Activated CD8-positive, alpha-beta memory T cell treated with anti-CD3 and anti-CD28 coated beads for 4 hours (primary cell): ENCODE results near the gene NPAS1.
"Not testable (repeated sequence)": the region's sequence is repeated elsewhere in the genome, so short reads cannot be mapped to it uniquely, and the experiment has no call there.

Experiments
- DNase-seq, 2 donors: peaks; one replicate each; pipeline ENCODE4 v3.0.0-alpha.2; 2020; ENCODE audit warnings: low read depth in 2 of 2

NPAS1 gene

GRCh38 chr19:46990991-46991676, 28.5 kb upstream of the NPAS1 start:
- DNase-seq: peak; percentile 26 to 43

DNA sequence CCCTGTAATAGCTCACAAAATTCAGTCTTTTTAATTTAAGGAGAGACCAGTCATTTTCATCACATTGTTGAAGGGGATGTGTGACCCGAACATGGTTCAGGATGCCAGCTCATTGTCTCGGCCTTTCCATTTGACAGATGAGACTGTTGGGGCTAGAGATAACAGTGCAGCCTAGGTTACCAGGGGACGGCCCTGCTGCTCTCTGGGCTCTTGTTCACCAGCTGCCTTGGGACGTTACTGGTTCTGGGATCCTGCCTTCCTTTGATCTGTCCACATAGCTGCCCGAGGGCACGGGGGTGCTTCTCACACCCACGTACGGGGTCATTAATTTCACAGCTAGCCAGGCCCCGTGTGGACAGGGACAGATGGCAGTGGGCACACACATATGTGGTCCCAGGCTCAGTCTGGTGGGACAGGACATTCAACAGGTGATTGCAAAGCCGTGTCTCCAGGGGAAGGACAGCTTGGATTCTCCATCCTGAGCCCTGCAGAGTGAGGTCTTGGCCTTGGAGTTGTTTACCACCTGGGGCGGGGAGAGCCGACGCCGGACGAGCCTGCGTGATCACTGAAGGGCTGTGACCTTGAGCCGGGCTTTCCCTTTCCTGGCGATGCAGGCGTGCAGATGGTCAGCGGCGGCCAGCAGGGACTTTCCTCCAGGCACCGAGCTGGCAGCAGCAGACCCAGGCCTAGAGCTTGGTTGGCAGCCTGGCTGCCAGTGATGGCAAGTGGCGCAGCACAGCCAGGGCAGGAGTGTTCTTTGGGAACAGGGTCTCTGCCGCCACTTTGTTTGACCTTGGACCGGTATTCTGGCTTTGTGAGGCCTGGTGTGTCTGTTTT, 26.7 kb upstream of the NPAS1 start:
- DNase-seq: no peak

- no peak for DNase-seq
Observed at GRCh38 chr19:46993622-46994021, 26.0 kb upstream of the NPAS1 start.

- no peak for DNase-seq
Observed at GRCh38 chr19:46994141-46994686, 25.4 kb upstream of the NPAS1 start.

DNA sequence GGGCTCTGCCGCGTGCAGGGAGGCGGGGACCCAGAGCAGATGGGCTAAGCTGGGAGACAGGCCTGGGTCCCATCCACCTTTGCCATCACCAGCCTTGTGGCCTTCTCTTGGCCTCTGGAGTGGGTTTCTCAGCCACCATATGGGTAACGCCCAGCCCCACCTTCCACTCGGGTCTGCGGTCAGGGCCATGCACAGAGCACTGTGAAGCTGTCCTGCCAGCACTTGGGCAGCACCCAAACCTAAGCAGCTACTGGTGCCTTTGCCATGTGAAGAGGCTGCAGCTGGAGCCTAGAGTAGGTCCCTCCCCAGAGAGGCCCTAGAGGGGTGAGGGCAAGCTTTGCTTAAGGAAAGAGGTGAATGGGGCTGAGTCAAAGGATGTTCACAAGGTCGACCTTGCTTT, 24.1 kb upstream of the NPAS1 start:
- no peak for DNase-seq

DNA sequence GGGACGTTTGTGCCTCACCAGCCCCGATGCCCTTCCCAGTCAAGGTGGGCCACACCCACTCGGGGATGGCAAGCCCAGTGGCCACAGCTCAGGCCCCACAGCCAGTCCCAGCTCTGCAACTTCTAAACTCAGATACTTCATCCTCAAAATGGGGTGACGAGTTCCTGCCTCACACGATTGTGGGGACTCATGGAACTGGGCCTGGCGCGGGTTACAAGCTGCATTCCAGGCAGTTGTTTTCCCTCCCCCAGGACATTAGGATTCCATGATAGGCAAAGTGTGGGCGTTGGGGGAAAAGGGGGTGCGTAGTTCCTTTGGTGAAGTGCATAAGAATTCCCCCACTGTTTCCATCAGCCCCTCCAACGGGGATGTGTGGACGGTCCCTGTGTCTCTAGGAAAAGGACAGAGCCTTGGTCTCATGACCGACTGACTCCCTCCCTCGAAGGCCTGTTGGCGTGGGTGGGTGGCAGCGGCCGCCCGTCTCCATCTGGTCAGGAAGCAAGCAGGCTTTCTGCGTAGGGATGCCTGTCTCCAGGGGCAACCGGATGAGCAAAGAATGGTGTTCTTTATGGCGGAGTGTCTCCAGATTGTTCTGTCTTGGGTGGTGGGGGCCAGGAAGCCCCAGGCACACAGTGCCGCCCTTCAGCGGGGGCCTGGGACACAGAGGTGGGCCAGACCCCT, 21.1 kb upstream of the NPAS1 start:
- no peak for DNase-seq

DNA sequence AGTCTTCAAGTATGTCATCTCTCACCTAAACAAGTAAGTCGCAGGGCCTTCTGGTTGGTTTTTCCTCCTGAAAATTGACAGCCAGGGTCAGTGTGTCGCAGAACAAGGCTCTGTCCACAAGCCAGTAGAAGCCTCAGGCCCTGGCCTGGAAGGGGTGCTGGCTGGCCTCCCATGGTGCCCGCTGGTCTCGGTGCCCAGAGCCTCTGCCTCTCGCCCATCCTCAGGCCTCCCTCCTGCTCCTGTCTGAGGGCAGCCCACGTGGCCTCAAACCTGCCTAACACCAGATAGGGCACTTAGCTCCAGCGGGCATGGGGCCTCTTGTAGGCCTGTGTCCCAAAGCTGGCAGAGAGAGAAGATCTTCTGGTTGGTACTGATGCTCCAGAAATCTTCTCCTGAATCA, 20.3 kb upstream of the NPAS1 start:
- DNase-seq: no peak

DNA sequence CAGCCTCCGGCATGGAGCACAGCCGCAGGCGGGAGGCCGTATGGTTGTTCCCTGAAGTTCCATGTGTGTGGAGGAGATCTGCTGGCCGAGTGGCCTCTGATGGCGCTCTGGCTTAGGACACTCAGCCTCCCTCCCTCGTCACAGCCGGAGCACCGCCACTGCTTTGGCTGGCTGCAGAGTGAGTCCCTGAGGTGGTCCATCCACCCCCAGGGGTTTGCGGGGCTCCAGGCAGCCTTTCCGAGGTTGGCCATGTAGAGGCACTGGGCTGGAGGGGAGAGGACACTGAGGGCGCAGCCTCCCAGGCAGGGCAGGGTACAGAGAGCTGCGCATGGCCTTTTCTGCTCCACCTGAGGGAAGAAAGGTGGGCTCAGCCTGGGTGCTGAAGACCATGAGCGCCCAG, 19.8 kb upstream of the NPAS1 start:
- no peak for DNase-seq

DNA sequence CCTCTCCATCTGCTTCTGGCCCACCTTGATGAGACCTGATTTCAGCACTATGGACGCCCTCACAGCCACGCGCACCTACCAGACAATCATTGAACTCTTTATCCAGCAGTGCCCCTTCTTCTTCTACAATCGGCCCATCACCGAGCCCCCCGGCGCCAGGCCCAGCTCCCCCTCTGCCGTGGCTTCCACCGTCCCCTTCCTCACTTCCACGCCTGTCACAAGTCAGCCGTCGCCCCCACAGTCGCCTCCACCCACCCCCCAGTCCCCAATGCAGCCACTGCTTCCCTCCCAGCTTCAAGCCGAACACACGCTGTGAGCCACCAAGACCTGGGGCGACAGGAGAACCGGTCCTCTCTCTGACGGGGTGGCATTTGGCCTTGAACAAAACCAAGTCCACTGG, 19.3 kb upstream of the NPAS1 start:
- no peak for DNase-seq

DNA sequence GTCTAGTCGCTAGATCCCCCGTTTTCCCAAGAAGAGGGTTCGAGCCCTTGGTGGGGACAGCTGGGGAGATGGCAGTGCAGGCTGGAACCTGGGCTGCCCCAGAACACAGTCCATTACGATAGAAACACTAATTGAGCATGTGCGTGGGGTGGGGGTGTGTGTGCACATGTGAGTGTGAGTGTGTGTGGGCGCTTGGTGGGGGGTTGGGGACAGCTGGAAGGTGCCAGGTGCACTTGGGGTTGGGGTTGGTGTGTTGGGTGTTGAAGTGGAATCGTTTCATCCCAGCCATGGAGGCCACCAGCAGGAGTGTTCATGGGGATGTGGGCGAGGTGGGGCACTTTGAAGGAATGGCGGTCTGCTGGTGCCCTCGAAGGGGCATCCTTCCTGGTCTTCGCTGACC, 18.1 kb upstream of the NPAS1 start:
- no peak for DNase-seq

- no peak for DNase-seq
Observed at GRCh38 chr19:47002106-47002766, 17.4 kb upstream of the NPAS1 start.

DNA sequence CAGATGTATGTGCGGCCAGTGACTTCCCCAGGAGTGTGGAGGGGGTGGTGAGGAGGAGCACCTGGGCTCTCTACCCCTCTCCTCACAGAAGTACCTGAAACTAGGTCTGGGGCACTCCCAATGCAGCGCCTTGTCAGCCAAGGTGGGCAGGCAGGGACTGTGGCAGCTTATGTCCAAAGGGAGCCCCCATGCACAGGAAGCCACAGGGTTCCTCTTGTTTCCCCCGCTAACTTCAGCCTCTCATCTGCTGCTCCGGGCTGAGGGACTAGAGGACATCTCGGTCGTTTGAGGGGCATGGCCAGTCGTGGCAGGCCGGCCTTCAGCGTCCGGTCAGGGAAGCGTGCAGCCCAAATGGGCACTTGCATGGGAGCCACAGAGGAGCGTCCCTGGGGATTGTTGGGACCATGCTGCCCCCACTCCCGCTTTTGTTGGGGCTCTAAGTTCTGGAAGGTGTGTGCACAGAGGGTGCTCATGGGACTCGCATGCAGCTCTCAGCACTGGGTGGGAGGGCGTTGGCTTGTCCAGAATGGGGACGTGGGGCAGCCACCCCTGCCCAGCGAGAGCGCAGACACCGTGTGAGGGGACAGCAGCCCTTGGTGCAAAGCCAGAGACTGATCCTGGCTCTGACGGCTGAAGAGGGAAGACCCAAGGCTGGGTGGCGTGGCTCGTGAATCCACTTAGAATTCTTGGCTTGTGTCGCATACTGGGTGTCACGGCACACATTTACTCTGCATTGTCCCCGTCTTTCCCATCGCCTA, 16.6 kb upstream of the NPAS1 start:
- DNase-seq: no peak

GRCh38 chr19:47003611-47004465, 15.8 kb upstream of the NPAS1 start:
- DNase-seq: no peak

- no peak for DNase-seq
Observed at GRCh38 chr19:47005164-47005641, 14.4 kb upstream of the NPAS1 start.

GRCh38 chr19:47005873-47006272, 13.8 kb upstream of the NPAS1 start:
- no peak for DNase-seq

GRCh38 chr19:47006496-47006895, 13.1 kb upstream of the NPAS1 start:
- DNase-seq: no peak

DNA sequence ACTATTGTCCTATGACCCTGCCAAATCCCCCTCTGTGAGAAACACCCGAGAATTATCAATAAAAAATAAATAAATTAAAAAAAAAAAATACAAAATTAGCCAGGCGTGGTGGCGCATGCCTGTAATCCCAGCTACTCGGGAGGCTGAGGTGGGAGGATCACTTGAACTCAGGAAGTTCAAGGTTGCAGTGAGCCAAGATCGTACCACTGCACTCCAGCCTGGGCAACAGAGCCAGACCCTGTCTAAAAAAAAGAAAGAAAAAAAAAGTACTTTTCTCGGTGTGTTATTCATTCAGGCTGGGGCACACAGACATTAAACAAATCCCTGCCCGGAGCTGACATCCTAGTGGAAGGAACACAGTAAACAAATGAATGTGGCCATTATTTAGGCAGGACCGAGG, 9.1 kb upstream of the NPAS1 start:
- not testable (repeated sequence) for DNase-seq

DNA sequence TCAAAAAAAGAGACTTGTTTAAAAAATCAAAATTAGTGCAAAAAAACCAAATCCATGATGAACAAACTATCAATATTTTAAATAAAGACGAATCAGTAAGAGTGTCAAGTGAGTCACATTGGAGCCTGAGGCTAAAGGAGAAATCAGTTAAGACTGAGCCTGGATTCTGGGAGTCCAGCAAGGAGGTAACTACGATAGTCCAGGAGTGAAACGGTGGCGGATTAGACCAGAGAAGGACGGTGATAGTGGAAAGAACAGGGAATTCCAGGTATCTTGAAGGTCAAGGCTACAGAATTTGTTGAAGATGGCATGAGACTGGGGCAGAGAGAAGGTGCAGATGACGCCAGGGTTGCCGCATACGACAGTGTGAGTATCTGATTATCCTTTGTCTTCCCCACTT, 7.0 kb upstream of the NPAS1 start:
- DNase-seq: no peak

- DNase-seq: peak; percentile 9 to 31
Observed at GRCh38 chr19:47013041-47013517, 6.6 kb upstream of the NPAS1 start.

GRCh38 chr19:47018923-47019322, 714 bp upstream of the NPAS1 start:
- no peak for DNase-seq
